Mesendoderm (in vitro differentiated cells): Measurements from ENCODE around the gene MTIF3.

Experiments
- DNase-seq: peaks from one replicate; pipeline ENCODE4 v3.0.0; 2013
- H2AK5ac ChIP-seq: 2 replicates; pipeline ENCODE4 v1.6.1; 2013; ENCODE audit warnings: low read length, inconsistent platforms
- H2BK120ac ChIP-seq: 2 replicates; pipeline ENCODE4 v1.6.1; 2013; ENCODE audit warnings: low read depth, mild to moderate bottlenecking, low read length, moderate library complexity, mixed read lengths
- H2BK15ac ChIP-seq: replicated peaks from 2 replicates; pipeline ENCODE4 v1.6.1; 2013; ENCODE audit warnings: low read depth, mild to moderate bottlenecking, moderate library complexity
- H2BK5ac ChIP-seq: 2 replicates; pipeline ENCODE4 v1.6.1; 2013; ENCODE audit warnings: low read length, inconsistent platforms
- H3K18ac ChIP-seq: 2 replicates; pipeline ENCODE4 v1.6.1; 2013; ENCODE audit warnings: mild to moderate bottlenecking, low read length, mixed read lengths
- H3K23ac ChIP-seq: one replicate; pipeline ENCODE4 v1.6.1; 2013; ENCODE audit warnings: low read length
- H3K27ac ChIP-seq: 2 replicates; pipeline ENCODE4 v1.5.1; 2013; ENCODE audit warnings: low read depth, mild to moderate bottlenecking, inconsistent platforms, low read length, moderate library complexity
- H3K27me3 ChIP-seq: 2 replicates; pipeline ENCODE4 v1.6.1; 2013; ENCODE audit warnings: low read length, control low read depth, mild to moderate bottlenecking, inconsistent platforms; ENCODE audit not compliant: insufficient read depth, poor library complexity
- H3K36me3 ChIP-seq: 2 replicates; pipeline ENCODE4 v1.6.1; 2013; ENCODE audit warnings: low read length, inconsistent platforms; ENCODE audit not compliant: control insufficient read depth, insufficient read depth
- H3K4ac ChIP-seq: one replicate; pipeline ENCODE4 v1.6.1; 2013; ENCODE audit warnings: low read depth, mild to moderate bottlenecking, low read length, moderate library complexity
- H3K4me1 ChIP-seq: 2 replicates; pipeline ENCODE4 v1.6.1; 2013; ENCODE audit warnings: low read depth, low read length, inconsistent platforms; ENCODE audit not compliant: control insufficient read depth
- H3K4me2 ChIP-seq: 2 replicates; pipeline ENCODE4 v1.6.1; 2013; ENCODE audit warnings: low read length
- H3K4me3 ChIP-seq: 2 replicates; pipeline ENCODE4 v1.5.1; 2013; ENCODE audit warnings: mild to moderate bottlenecking, low read length
- H3K56ac ChIP-seq: one replicate; pipeline ENCODE4 v1.6.1; 2013; ENCODE audit warnings: low read length
- H3K79me1 ChIP-seq: 2 replicates; pipeline ENCODE4 v1.6.1; 2013; ENCODE audit warnings: low read length, inconsistent platforms
- H3K79me2 ChIP-seq: 2 replicates; pipeline ENCODE4 v1.6.1; 2013; ENCODE audit warnings: mild to moderate bottlenecking, low read length; ENCODE audit not compliant: control insufficient read depth, insufficient read depth
- H3K9ac ChIP-seq: 2 replicates; pipeline ENCODE4 v1.6.1; 2013; ENCODE audit warnings: low read length, inconsistent platforms
- H4K5ac ChIP-seq: one replicate; pipeline ENCODE4 v1.6.1; 2013; ENCODE audit warnings: low read length
- H4K8ac ChIP-seq: one replicate; pipeline ENCODE4 v1.6.1; 2013; ENCODE audit warnings: low read depth, mild to moderate bottlenecking, control low read depth, low read length, moderate library complexity
- WGBS: extraction: QIAGEN DNeasy Blood & Tissue Kit; methylation state at CpG from one replicate; pipeline ENCODE4 v1.1.7; 2013; ENCODE audit warnings: low lambda C conversion rate, missing lambda C conversion rate; ENCODE audit not compliant: insufficient coverage; ENCODE audit errors: extremely low coverage; 5-methylcytosine and 5-hydroxymethylcytosine counted together

Gene MTIF3

DNA sequence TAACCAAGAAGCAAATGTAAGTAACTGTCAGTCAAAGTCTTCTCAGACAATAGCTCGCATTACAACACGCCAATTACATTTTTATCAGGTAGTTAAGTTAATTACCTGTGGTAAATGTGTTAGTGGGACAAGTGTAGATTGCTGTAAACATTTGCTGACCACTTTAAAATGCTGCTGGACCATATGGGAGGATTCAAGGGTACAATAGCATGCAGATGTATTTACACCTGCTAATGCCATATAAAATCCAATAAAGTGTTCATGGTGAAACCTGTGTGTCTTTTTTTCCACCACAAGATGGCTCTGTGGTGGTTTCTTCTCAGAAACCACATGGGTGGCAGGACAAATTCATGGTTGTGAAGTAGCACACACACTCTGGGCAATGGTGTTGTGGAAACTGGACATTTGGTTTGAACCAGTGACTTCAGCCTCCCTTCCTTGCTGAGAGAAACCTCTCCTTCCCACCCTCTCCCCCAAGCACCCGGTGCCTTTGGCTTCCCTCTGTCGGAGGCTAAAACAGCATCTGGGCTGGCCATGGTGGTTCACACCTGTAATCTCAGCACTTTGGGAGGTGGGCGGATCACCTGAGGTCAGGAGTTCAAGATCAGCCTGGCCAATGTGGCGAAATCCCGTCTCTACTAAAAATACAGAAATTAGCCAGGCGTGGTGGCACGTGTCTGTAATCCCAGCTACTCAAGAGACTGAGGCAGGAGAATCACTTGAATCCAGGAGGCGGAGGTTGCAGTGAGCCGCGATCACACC lies 44.0 kb downstream of the MTIF3 start:
- Histone ChIP-seq H2BK120ac (no peak overlapping the region), H3K4ac (no peak overlapping the region), H3K4me1 (peaks cover 2% of the 10 kb centered on the region), H4K8ac (no peak overlapping the region), H3K18ac (no peak overlapping the region), H3K79me2 (no peaks in the 10 kb centered on the region), H2BK5ac (no peak overlapping the region), H3K79me1 (no peaks in the 10 kb centered on the region), H2AK5ac (no peak overlapping the region), H3K36me3 (no peaks in the 10 kb centered on the region), H3K23ac (no peak overlapping the region), H2BK15ac (no peak overlapping the region), H3K4me2 (no peak overlapping the region), H3K27me3 (no peaks in the 10 kb centered on the region), H3K9ac (no peak overlapping the region), H3K56ac (no peak overlapping the region), H3K27ac (no peak overlapping the region), H4K5ac (no peak overlapping the region), H3K4me3 (no peak overlapping the region)
- DNase-seq, result peak; percentile 39
- WGBS, result no CpG with 5 or more reads among the region's 12 CpGs

DNA sequence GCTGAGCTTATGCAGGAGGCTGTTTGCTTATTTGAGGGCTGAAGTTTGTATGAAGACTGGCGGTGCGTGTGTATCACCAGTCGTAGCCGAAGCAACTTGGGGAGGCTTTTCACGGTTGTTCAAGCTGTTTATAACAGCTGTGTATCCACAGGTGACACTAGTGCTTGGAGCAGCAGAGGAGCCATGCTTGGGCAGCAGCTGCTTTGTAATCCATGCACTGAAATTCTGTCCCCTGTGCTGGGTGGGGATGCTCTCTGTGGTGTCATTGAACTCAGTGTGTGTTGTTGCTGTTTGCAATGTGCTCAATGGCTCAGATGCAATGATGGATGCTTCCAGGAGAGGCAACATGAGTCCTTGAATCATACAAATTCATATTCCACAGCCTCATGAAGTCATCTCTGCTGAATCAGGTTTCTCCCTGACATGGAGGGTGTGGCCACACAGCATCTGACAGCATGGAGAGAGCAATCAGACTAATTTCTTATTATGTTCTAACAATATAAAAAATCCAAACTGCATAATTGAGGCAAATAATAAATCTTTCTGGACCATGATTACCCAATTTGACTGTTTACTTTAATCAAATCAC lies 44.7 kb downstream of the MTIF3 start:
- Histone ChIP-seq H3K18ac (no peak overlapping the region), H3K4me2 (no peak overlapping the region), H3K23ac (no peak overlapping the region), H3K4me3 (no peak overlapping the region), H3K36me3 (no peaks in the 10 kb centered on the region), H2BK120ac (no peak overlapping the region), H2BK15ac (no peak overlapping the region), H4K5ac (no peak overlapping the region), H3K4me1 (peaks cover 2% of the 10 kb centered on the region), H3K4ac (no peak overlapping the region), H3K9ac (no peak overlapping the region), H4K8ac (no peak overlapping the region), H2BK5ac (no peak overlapping the region), H3K56ac (no peak overlapping the region), H3K79me2 (no peaks in the 10 kb centered on the region), H2AK5ac (no peak overlapping the region), H3K79me1 (no peaks in the 10 kb centered on the region), H3K27ac (no peak overlapping the region), H3K27me3 (no peaks in the 10 kb centered on the region)
- WGBS, result no CpG with 5 or more reads among the region's 5 CpGs
- no peak for DNase-seq

DNA sequence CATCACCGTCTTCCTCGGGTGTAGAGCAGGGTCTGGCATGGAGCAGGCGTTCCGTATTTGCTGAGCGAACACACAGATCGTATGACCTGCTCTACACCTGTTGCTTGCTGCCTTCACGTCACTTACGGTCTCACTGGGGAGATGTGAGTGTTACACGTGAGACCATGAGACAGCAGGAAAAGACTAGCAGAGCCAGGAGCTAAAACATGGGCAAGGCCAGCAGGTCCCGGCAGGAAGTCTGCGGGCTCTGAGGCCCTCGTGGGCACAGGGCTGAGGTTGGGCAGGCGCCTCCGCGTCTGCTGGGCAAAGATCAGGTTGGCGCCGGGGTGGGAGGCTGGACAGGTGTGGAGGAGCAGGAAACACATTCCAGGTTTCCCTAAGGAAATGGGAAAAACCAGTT lies 45.7 kb downstream of the MTIF3 start:
- Histone ChIP-seq H3K79me2 (no peaks in the 10 kb centered on the region), H3K4me1 (peaks cover 2% of the 10 kb centered on the region), H3K4me3 (no peak overlapping the region), H2BK5ac (no peak overlapping the region), H3K4ac (no peak overlapping the region), H3K36me3 (no peaks in the 10 kb centered on the region), H3K79me1 (no peaks in the 10 kb centered on the region), H3K23ac (no peak overlapping the region), H3K4me2 (no peak overlapping the region), H3K18ac (no peak overlapping the region), H3K56ac (no peak overlapping the region), H2BK15ac (no peak overlapping the region), H2BK120ac (no peak overlapping the region), H3K9ac (no peak overlapping the region), H4K8ac (no peak overlapping the region), H3K27ac (no peak overlapping the region), H4K5ac (no peak overlapping the region), H2AK5ac (no peak overlapping the region), H3K27me3 (no peaks in the 10 kb centered on the region)
- no CpG with 5 or more reads among the region's 17 CpGs for WGBS
- no peak for DNase-seq

GRCh38 chr13:27403727-27404385 lies 46.5 kb downstream of the MTIF3 start:
- Histone ChIP-seq H3K79me2 (no peaks in the 10 kb centered on the region), H2AK5ac (no peak overlapping the region), H3K9ac (no peak overlapping the region), H4K5ac (no peak overlapping the region), H3K4ac (no peak overlapping the region), H3K4me2 (no peak overlapping the region), H2BK120ac (no peak overlapping the region), H3K23ac (no peak overlapping the region), H2BK15ac (no peak overlapping the region), H3K27ac (no peak overlapping the region), H3K4me3 (no peak overlapping the region), H4K8ac (no peak overlapping the region), H3K79me1 (no peaks in the 10 kb centered on the region), H3K4me1 (peaks cover 2% of the 10 kb centered on the region), H3K36me3 (no peaks in the 10 kb centered on the region), H3K27me3 (no peaks in the 10 kb centered on the region), H3K18ac (no peak overlapping the region), H3K56ac (no peak overlapping the region), H2BK5ac (no peak overlapping the region)
- DNase-seq, result no peak
- WGBS, result no CpG with 5 or more reads among the region's 10 CpGs

DNA sequence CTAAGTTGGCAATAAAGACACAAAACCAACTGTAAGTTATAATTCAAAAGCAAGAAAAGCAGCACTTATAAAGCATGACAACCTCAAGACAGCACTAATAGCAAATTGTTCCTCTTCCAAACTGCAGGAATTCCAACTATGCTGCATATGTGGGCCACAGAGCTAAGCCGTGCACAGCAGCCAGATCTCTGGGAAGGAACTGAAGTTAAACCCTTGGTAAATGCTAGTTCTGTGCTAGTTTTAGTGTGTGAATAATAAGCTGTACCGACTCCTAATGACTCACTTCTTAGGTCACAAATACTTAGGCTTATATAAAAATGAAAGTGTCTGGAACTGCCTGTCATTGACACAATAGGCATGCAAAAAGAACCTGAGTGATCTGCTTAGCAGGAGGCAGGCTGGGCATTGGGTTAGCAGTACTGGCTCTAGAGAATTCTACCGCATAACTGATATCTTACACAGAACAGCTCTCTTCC lies 47.1 kb downstream of the MTIF3 start:
- H3K27ac ChIP-seq, result no peak overlapping the region

More for the DNA sequence above, 47.1 kb downstream of the MTIF3 start:
- Histone ChIP-seq H2BK120ac (no peak overlapping the region), H3K23ac (no peak overlapping the region), H4K5ac (no peak overlapping the region), H3K27me3 (no peaks in the 10 kb centered on the region), H3K4ac (no peak overlapping the region), H2BK15ac (no peak overlapping the region), H4K8ac (no peak overlapping the region), H3K4me3 (no peak overlapping the region), H3K36me3 (no peaks in the 10 kb centered on the region), H3K79me1 (no peaks in the 10 kb centered on the region), H3K79me2 (no peaks in the 10 kb centered on the region), H2AK5ac (no peak overlapping the region), H3K9ac (no peak overlapping the region), H2BK5ac (no peak overlapping the region), H3K4me2 (no peak overlapping the region), H3K4me1 (peaks cover 2% of the 10 kb centered on the region), H3K18ac (no peak overlapping the region), H3K56ac (no peak overlapping the region)
- DNase-seq, result peak; percentile 63
- WGBS, result no CpG with 5 or more reads among the region's 3 CpGs
